Type B pancreatic cell (in vitro differentiated cells): ENCODE data around the gene XPO4. TPM values are rescaled to one million over a fixed set of nuclear protein-coding genes. Genes with fewer than 3 reads are reported as not detected.
"Not testable (repeated sequence)": the region's sequence is repeated elsewhere in the genome, so short reads cannot be mapped to it uniquely, and the experiment has no call there.

ENCODE experiments used
- DNase-seq: peaks from one replicate; pipeline ENCODE4 v3.0.0; 2021; ENCODE audit warnings: mixed read lengths; ENCODE audit not compliant: unreplicated experiment; ENCODE audit errors: extremely low spot score
- H3K27ac Mint-ChIP-seq: 2 replicates; pipeline ENCODE4 v1.8.0; 2021; ENCODE audit warnings: mild to moderate bottlenecking, mixed read lengths
- H3K27me3 Mint-ChIP-seq: 2 replicates; pipeline ENCODE4 v1.8.0; 2021; ENCODE audit warnings: mixed read lengths
- H3K36me3 Mint-ChIP-seq: 2 replicates; pipeline ENCODE4 v1.8.0; 2021; ENCODE audit warnings: mixed read lengths
- H3K4me1 Mint-ChIP-seq: one replicate; pipeline ENCODE4 v1.8.0; 2021; ENCODE audit warnings: mixed read lengths; ENCODE audit not compliant: unreplicated experiment
- H3K4me3 Mint-ChIP-seq: 2 replicates; pipeline ENCODE4 v1.8.0; 2021; ENCODE audit warnings: mild to moderate bottlenecking, mixed read lengths
- H3K9me3 Mint-ChIP-seq: 2 replicates; pipeline ENCODE4 v1.8.0; 2021; ENCODE audit warnings: mixed read lengths
- CTCF ChIP-seq: fragments of 200-600 bp; sonication (generic); conservative IDR thresholded peaks from 2 replicates; pipeline ENCODE4 v1.5.0; 2021; ENCODE audit warnings: antibody characterized with exemption, mild to moderate bottlenecking
- total RNA-seq: library from RNA; stranded (reverse); gene quantifications from 2 replicates; pipeline ENCODE4 v1.2.1, GENCODE V29; 2021; ENCODE audit warnings: low replicate concordance

XPO4 gene
- total RNA-seq, 1 donor from 2014 or later: 23.1 TPM

- Mint-ChIP-seq H3K9me3 (peaks cover 42% of the 10 kb centered on the region), H3K36me3 (peaks cover 35% of the 10 kb centered on the region), H3K27me3 (no peaks in the 10 kb centered on the region), H3K4me3 (no peak overlapping the region), H3K4me1 (no peaks in the 10 kb centered on the region), H3K27ac (no peak overlapping the region)
- TF ChIP-seq CTCF: no peak
- no peak for DNase-seq
These were observed 148.5 kb downstream of the XPO4 start for GRCh38 chr13:20754009-20754408.

- TF ChIP-seq CTCF: no peak
- Mint-ChIP-seq H3K9me3 (peaks cover 36% of the 10 kb centered on the region), H3K4me1 (no peaks in the 10 kb centered on the region), H3K27me3 (no peaks in the 10 kb centered on the region), H3K27ac (no peak overlapping the region), H3K36me3 (peaks cover 26% of the 10 kb centered on the region), H3K4me3 (no peak overlapping the region)
- no peak for DNase-seq
These were observed 153.2 kb downstream of the XPO4 start for GRCh38 chr13:20749377-20749776.

GRCh38 chr13:20743830-20744404 lies 158.6 kb downstream of the XPO4 start:
- not testable (repeated sequence) for H3K4me1 Mint-ChIP-seq, H3K27ac Mint-ChIP-seq, H3K4me3 Mint-ChIP-seq, H3K36me3 Mint-ChIP-seq, H3K27me3 Mint-ChIP-seq, H3K9me3 Mint-ChIP-seq, DNase-seq

GRCh38 chr13:20740021-20740420 lies 162.5 kb downstream of the XPO4 start:
- H3K27me3 Mint-ChIP-seq: no peaks in the 10 kb centered on the region
- H3K36me3 Mint-ChIP-seq: peaks cover 6% of the 10 kb centered on the region
- no peak overlapping the region for H3K27ac Mint-ChIP-seq
- DNase-seq: no peak
- no peak for TF ChIP-seq CTCF
- peaks cover 4% of the 10 kb centered on the region for H3K9me3 Mint-ChIP-seq
- no peak overlapping the region for H3K4me3 Mint-ChIP-seq
- no peaks in the 10 kb centered on the region for H3K4me1 Mint-ChIP-seq

GRCh38 chr13:20738616-20739015 lies 163.9 kb downstream of the XPO4 start:
- Mint-ChIP-seq H3K9me3 (peaks cover 4% of the 10 kb centered on the region), H3K4me1 (no peaks in the 10 kb centered on the region), H3K36me3 (peaks cover 15% of the 10 kb centered on the region), H3K27ac (no peak overlapping the region), H3K27me3 (no peaks in the 10 kb centered on the region), H3K4me3 (no peak overlapping the region)
- no peak for TF ChIP-seq CTCF
- DNase-seq: no peak

DNA sequence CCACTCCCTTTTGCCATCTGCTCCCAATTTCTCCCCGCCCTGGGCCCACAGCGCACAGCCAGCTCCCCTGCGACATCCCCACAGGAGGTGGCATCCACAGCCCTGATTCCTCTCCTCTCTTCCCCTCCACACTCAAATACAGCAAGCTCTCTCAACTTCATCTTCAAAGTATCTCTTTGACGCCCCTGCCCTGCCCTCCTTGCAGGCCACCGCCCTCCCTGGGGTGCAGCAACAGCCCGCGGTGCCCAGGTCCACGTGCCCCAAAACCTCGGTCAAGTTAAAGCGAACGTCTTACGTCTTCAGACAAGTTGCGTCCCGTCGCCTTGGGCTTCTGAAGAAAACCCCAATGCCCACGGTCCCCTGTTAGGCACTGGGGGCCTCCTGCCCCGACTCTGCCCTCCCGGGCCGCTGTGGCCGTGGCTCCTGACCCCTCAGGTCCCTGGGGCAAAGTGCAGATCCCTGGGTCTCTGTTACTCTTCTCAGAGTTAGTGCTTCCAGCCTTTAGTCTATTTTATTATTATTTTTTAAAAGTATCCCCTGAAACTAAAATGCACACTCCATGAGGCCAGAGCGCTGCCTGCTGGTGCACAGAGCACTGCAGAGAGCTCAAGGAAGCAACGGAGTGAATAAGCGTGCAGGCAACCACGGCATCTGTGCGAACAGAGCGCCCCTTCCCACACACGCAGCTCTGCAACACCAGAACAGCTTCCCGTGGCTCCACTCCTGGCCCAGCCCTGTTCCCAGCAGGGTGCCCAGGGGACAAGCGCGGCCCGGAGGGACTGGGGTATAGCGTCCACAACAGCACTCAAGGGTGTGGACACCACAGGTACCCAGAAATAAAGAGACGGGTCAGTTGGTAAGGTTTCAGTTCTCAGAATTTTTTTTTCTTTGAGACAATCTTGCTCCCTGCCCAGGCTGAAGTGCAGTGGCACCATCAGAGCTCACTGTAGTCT lies 172.6 kb downstream of the XPO4 start:
- no peak for DNase-seq
- Mint-ChIP-seq H3K4me1 (peaks cover 14% of the 10 kb centered on the region), H3K27ac (no peak overlapping the region), H3K4me3 (no peak overlapping the region), H3K36me3 (peaks cover 21% of the 10 kb centered on the region), H3K9me3 (no peaks in the 10 kb centered on the region), H3K27me3 (no peaks in the 10 kb centered on the region)
- TF ChIP-seq CTCF: no peak
